Brain microvascular endothelial cell (primary cell): ENCODE measurements around the gene A1CF.
A peak's percentile ranks its signal among the peaks of the same experiment; 100 is the strongest.

Experiments used
- DNase-seq: peaks from one replicate; pipeline ENCODE4 v3.0.0-alpha.2; 2020
- H3K27ac ChIP-seq: fragments of 250-450 bp; sonication (Bioruptor Pico); 2 replicates; pipeline ENCODE4 v1.5.1; 2020; ENCODE audit warnings: mild to moderate bottlenecking, moderate library complexity
- H3K27me3 ChIP-seq: fragments of 250-450 bp; sonication (Bioruptor Pico); replicated peaks from 2 replicates; pipeline ENCODE4 v1.5.1; 2020; ENCODE audit warnings: mild to moderate bottlenecking
- H3K36me3 ChIP-seq: fragments of 250-450 bp; sonication (Bioruptor Pico); replicated peaks from 2 replicates; pipeline ENCODE4 v1.5.1; 2020; ENCODE audit warnings: mild to moderate bottlenecking
- H3K4me3 ChIP-seq: 2 replicates; pipeline ENCODE4 v1.5.1; 2011; ENCODE audit warnings: low read depth, mild to moderate bottlenecking, control low read depth, low read length, moderate library complexity
- CTCF ChIP-seq: IDR thresholded peaks from 2 replicates; pipeline ENCODE4 v1.5.1; 2011; ENCODE audit warnings: low read depth, mild to moderate bottlenecking, moderate library complexity, low read length, control low read depth, inconsistent platforms; ENCODE audit errors: missing control alignments
- in situ Hi-C: cut with HindIII; loops from 2 replicates; pipeline ENCODE4 v1.10.0; 2017; ENCODE audit warnings: low sequenced_read_pairs, low pct_ligation_motif_present

The A1CF gene

GRCh38 chr10:50809596-50809995 lies 75.8 kb downstream of the A1CF start:
- Histone ChIP-seq H3K36me3 (no peaks in the 10 kb centered on the region), H3K27me3 (no peaks in the 10 kb centered on the region), H3K27ac (peak overlapping the region; percentile 77), H3K4me3 (no peak overlapping the region)
- peak; percentile 40 for DNase-seq
- in situ Hi-C loops = no loop called here
- TF ChIP-seq CTCF = no peak

GRCh38 chr10:50807851-50808776 lies 77.3 kb downstream of the A1CF start:
- no peaks in the 10 kb centered on the region for H3K36me3 ChIP-seq
- no peak for TF ChIP-seq CTCF
- in situ Hi-C loops = no loop called here
- no peak overlapping the region for H3K4me3 ChIP-seq
- H3K27me3 ChIP-seq = no peaks in the 10 kb centered on the region
- DNase-seq = peak; percentile 78
- H3K27ac ChIP-seq = peak overlapping the region; percentile 77

- no peak overlapping the region for H3K27ac ChIP-seq
- no peaks in the 10 kb centered on the region for H3K36me3 ChIP-seq
- in situ Hi-C loops = no loop called here
- no peak overlapping the region for H3K4me3 ChIP-seq
- no peak for DNase-seq
- peaks cover 1% of the 10 kb centered on the region for H3K27me3 ChIP-seq
- no peak for TF ChIP-seq CTCF
Observed at GRCh38 chr10:50805981-50806622, 79.3 kb downstream of the A1CF start.

GRCh38 chr10:50799595-50799994 lies 85.8 kb downstream of the A1CF start:
- DNase-seq = no peak
- TF ChIP-seq CTCF = no peak
- no peak overlapping the region for H3K27ac ChIP-seq
- in situ Hi-C loops = no loop called here
- H3K4me3 ChIP-seq = no peak overlapping the region
- no peaks in the 10 kb centered on the region for H3K36me3 ChIP-seq
- peaks cover 4% of the 10 kb centered on the region for H3K27me3 ChIP-seq

GRCh38 chr10:50798297-50798696 lies 87.1 kb downstream of the A1CF start:
- no peak for TF ChIP-seq CTCF
- no peak for DNase-seq
- no peak overlapping the region for H3K27ac ChIP-seq
- H3K27me3 ChIP-seq = peaks cover 4% of the 10 kb centered on the region
- in situ Hi-C loops = no loop called here
- no peaks in the 10 kb centered on the region for H3K36me3 ChIP-seq
- H3K4me3 ChIP-seq = no peak overlapping the region
